K562 (cell line): ENCODE data around the gene RRAS. TPM values are rescaled to one million over a fixed set of nuclear protein-coding genes. Genes with fewer than 3 reads are reported as not detected.

ENCODE experiments used
- ARID4B ChIP-seq: sonication (generic); formaldehyde crosslinking; IDR thresholded peaks from 2 replicates; pipeline ENCODE4 v1.8.0; 2022; ENCODE audit warnings: mild to moderate bottlenecking, missing genetic modification reagents
- ARNT ChIP-seq, 2 experiments: fragments of 450-650 bp; IDR thresholded peaks; 2 replicates each; pipeline ENCODE4 v1.6.1; 2016; ENCODE audit warnings: mild to moderate bottlenecking in 1 of 2
- CBX5 ChIP-seq: IDR thresholded peaks from 2 replicates; pipeline ENCODE4 v1.6.1; 2014; ENCODE audit warnings: low read depth, borderline replicate concordance
- CLOCK ChIP-seq: fragments of 250-450 bp; sonication (Bioruptor Pico); IDR thresholded peaks from 2 replicates; pipeline ENCODE4 v1.4.0; 2020; ENCODE audit warnings: mild to moderate bottlenecking, moderate library complexity, borderline replicate concordance
- MED1 ChIP-seq: sonication (generic); formaldehyde crosslinking; IDR thresholded peaks from 2 replicates; pipeline ENCODE4 v1.8.1; 2023; ENCODE audit warnings: missing genetic modification reagents, borderline replicate concordance
- MIER1 ChIP-seq: fragments of 450-650 bp; IDR thresholded peaks from 2 replicates; pipeline ENCODE4 v1.6.1; 2016; ENCODE audit warnings: antibody characterized with exemption, mild to moderate bottlenecking, low read depth
- MTA2 ChIP-seq: fragments of 450-650 bp; IDR thresholded peaks from 2 replicates; pipeline ENCODE4 v1.6.1; 2016; ENCODE audit warnings: low read depth
- PCBP1 ChIP-seq: fragments of 200-400 bp; formaldehyde crosslinking; IDR thresholded peaks from 2 replicates; pipeline ENCODE4 v1.6.1; 2018; ENCODE audit warnings: mild to moderate bottlenecking, low read depth, low read length; ENCODE audit not compliant: poor library complexity, severe bottlenecking
- PRDM10 ChIP-seq: fragments of 450-650 bp; IDR thresholded peaks from 2 replicates; pipeline ENCODE4 v1.6.1; 2018; ENCODE audit not compliant: partially characterized antibody
- SNRNP70 ChIP-seq: fragments of 200-400 bp; formaldehyde crosslinking; optimal IDR thresholded peaks from 2 replicates; pipeline ENCODE3; 2017; ENCODE audit warnings: low read depth, low read length
- SPI1 ChIP-seq: IDR thresholded peaks from 2 replicates; pipeline ENCODE4 v1.6.1; 2011; ENCODE audit warnings: low read depth, low read length, control low read depth, borderline replicate concordance
- ZNF143 ChIP-seq: sonication (generic); formaldehyde crosslinking; IDR thresholded peaks from 2 replicates; pipeline ENCODE4 v1.9.0; 2022; ENCODE audit warnings: mild to moderate bottlenecking, missing genetic modification reagents
- ZNF197 ChIP-seq: fragments of 200-800 bp; sonication (Bioruptor generic); IDR thresholded peaks from 2 replicates; pipeline ENCODE4 v1.6.1; 2016; ENCODE audit warnings: low read depth, missing genetic modification characterization, missing compliant biosample characterization
- polyA plus RNA-seq, 8 experiments: library from polyadenylated mRNA; depleted of rRNA in 4 of 8; stranded (reverse) in 5 of 8; unstranded in 3 of 8; fragments of >200 nt; fragmentation: Nextera tagmentation in 2 of 8; fragmentation: Illumina TruSeq in 1 of 8; extraction: Ambion mirVana in 2 of 8; extraction: Trizol in 1 of 8; gene quantifications; 2 replicates each; pipeline versions ENCODE4 v1.2.1 to v1.2.3, GENCODE V29; 2011 to 2014; ENCODE audit warnings: inconsistent platforms in 1 of 8, missing spikeins in 1 of 8
- total RNA-seq, 7 experiments: library from RNA; depleted of rRNA in 6 of 7; stranded (reverse); fragments of >200 nt in 6 of 7; fragmentation: Illumina TruSeq in 2 of 7; extraction: Trizol in 2 of 7; gene quantifications; 2 replicates each; pipeline versions ENCODE4 v1.2.1 to v1.2.3, GENCODE V29; 2011 to 2021; ENCODE audit warnings: low replicate concordance in 1 of 7

RRAS gene
- total and polyA plus RNA-seq, 9 of the 15 experiments (the other 6 are each of a cell fraction or from before 2014, with no cell fraction given), result 0.70 to 17.3 (median 8.2) TPM

GRCh38 chr19:49641688-49642491 lies 1.9 kb upstream of the RRAS start, which contains the start of gene SCAF1 (continued):
- TF ChIP-seq ARID4B, result no peak; the same call in 1 of the 2 replicates
- TF ChIP-seq CLOCK, result no peak
- TF ChIP-seq MED1 (CRISPR knock-in tag), result no peak
- TF ChIP-seq MTA2, result peak; percentile 35; the same call in 1 of the 2 replicates
- no peak for TF ChIP-seq SNRNP70
- peak; percentile 96 for TF ChIP-seq ZNF197 (CRISPR knock-in tag)
- TF ChIP-seq ARNT (IDR thresholded peaks at IDR 0.05), result no peak
- no peak for TF ChIP-seq SPI1
- no peak for TF ChIP-seq CBX5
- TF ChIP-seq MIER1, result no peak
- TF ChIP-seq ZNF143 (CRISPR knock-in tag), result peak; percentile 97
- no peak for TF ChIP-seq PCBP1
- peak; percentile 36 for TF ChIP-seq PRDM10
